DND-41 (cell line): Measurements from ENCODE around the gene CACNA1H.

ENCODE experiments used
- ATAC-seq: fragments of 200-7000 bp; cut with Tn5 transposase; 3 replicates; pipeline ENCODE4 v1.9.1; 2021; ENCODE audit warnings: low read depth; ENCODE audit not compliant: insufficient read depth
- DNase-seq: peaks from one replicate; pipeline ENCODE4 v3.0.0-alpha.2; 2020
- H2AFZ ChIP-seq: 2 replicates; pipeline ENCODE4 v1.6.0; 2012; ENCODE audit warnings: low read depth, low read length
- H3K27ac ChIP-seq: 2 replicates; pipeline ENCODE4 v1.5.1; 2012; ENCODE audit warnings: low read length, inconsistent platforms
- H3K27me3 ChIP-seq: fragments of 200-600 bp; sonication (generic); 2 replicates; pipeline ENCODE4 v1.6.0; 2012; ENCODE audit warnings: low read length, mild to moderate bottlenecking, inconsistent platforms; ENCODE audit not compliant: insufficient read depth, poor library complexity
- H3K36me3 ChIP-seq: 2 replicates; pipeline ENCODE4 v1.5.1; 2012; ENCODE audit warnings: low read length, inconsistent platforms; ENCODE audit not compliant: insufficient read depth
- H3K4me1 ChIP-seq: 2 replicates; pipeline ENCODE4 v1.5.1; 2012; ENCODE audit warnings: mild to moderate bottlenecking, low read length; ENCODE audit not compliant: insufficient read depth
- H3K4me2 ChIP-seq: 2 replicates; pipeline ENCODE4 v1.6.0; 2012; ENCODE audit warnings: mild to moderate bottlenecking, moderate library complexity, low read length, inconsistent platforms; ENCODE audit not compliant: insufficient read depth
- H3K4me3 ChIP-seq, 2 experiments: fragments of 200-600 bp in 1 of 2; shearing (Covaris generic) in 1 of 2; 2 replicates each; pipeline ENCODE4 v1.5.1; 2012 to 2016; ENCODE audit warnings: inconsistent platforms in 2 of 2, low read length in 2 of 2, mild to moderate bottlenecking in 2 of 2, low read depth in 1 of 2, moderate library complexity in 1 of 2
- H3K79me2 ChIP-seq: 2 replicates; pipeline ENCODE4 v1.6.0; 2012; ENCODE audit warnings: low read length, inconsistent platforms; ENCODE audit not compliant: insufficient read depth
- H3K9ac ChIP-seq: 2 replicates; pipeline ENCODE4 v1.6.0; 2012; ENCODE audit warnings: low read depth, mild to moderate bottlenecking, inconsistent platforms, low read length, moderate library complexity
- H3K9me3 ChIP-seq: 2 replicates; pipeline ENCODE4 v1.5.1; 2012; ENCODE audit warnings: low read length, moderate library complexity, mild to moderate bottlenecking, inconsistent platforms; ENCODE audit not compliant: insufficient read depth, severe bottlenecking
- H4K20me1 ChIP-seq: 2 replicates; pipeline ENCODE4 v1.6.0; 2012; ENCODE audit warnings: low read length; ENCODE audit not compliant: insufficient read depth
- EZH2 ChIP-seq: IDR thresholded peaks from 3 replicates; pipeline ENCODE4 v1.6.1; 2012; ENCODE audit warnings: borderline replicate concordance, low read depth, mild to moderate bottlenecking, moderate library complexity, low read length, inconsistent platforms; ENCODE audit not compliant: severe bottlenecking
- TF ChIP-seq, protein P1 (sequence below): IDR thresholded peaks from 2 replicates; pipeline ENCODE4 v1.5.1; 2012; ENCODE audit warnings: borderline replicate concordance, low read length, moderate library complexity, mild to moderate bottlenecking; ENCODE audit not compliant: poor library complexity, severe bottlenecking; ENCODE audit errors: extremely low read depth

The CACNA1H gene

DNA sequence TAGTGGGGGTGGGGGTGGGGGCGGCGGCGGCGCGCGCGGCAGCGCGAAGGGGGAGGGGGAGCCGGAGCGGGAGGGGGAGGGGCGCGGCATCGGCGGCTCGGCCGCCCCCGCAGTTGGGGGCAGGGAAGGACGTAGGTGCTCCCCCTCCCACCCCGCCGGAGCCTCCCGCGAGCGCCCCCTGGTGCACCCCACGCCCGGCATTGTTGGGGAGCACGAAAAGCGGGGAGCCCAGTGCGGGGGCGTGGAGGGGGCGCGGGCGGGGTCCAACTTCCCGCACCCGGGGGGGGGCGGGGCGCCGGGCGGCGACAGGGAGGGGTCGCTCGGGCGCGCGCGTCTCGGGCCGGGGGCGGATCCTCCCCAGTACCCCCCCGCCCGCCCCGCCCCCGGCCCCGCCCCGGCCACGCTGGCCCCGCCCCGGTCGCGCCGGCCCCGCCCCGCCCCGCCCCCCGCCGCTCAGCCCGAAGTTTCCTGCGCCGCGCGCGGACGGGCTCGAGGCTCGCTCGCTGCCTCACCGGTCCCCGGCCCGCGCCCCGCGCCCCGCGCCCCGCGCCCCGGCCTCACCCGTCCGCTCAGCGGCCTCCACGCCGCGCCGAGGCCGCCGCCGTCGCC is at the start of gene CACNA1H:
CACNA1H (plus strand) TSS at position 456 of the 609 bp plus-strand sequence. CDS start 632 bp downstream, outside the sequence.
- H3K79me2 ChIP-seq = no peaks in the 10 kb centered on the region
- no peak within 1 kb of the TSS for H3K27ac ChIP-seq
- DNase-seq (no peak), ATAC-seq (no peak)
- no peaks in the 10 kb centered on the region for H3K9me3 ChIP-seq
- H3K4me1 ChIP-seq = no peaks in the 10 kb centered on the region
- H3K4me3 ChIP-seq = no peak within 1 kb of the TSS
- H3K36me3 ChIP-seq = no peaks in the 10 kb centered on the region
- no peak within 1 kb of the TSS for H3K9ac ChIP-seq
- H3K4me2 ChIP-seq = no peak within 1 kb of the TSS
- H3K27me3 ChIP-seq = no peaks in the 10 kb centered on the region
- TF ChIP-seq, protein P1, sequence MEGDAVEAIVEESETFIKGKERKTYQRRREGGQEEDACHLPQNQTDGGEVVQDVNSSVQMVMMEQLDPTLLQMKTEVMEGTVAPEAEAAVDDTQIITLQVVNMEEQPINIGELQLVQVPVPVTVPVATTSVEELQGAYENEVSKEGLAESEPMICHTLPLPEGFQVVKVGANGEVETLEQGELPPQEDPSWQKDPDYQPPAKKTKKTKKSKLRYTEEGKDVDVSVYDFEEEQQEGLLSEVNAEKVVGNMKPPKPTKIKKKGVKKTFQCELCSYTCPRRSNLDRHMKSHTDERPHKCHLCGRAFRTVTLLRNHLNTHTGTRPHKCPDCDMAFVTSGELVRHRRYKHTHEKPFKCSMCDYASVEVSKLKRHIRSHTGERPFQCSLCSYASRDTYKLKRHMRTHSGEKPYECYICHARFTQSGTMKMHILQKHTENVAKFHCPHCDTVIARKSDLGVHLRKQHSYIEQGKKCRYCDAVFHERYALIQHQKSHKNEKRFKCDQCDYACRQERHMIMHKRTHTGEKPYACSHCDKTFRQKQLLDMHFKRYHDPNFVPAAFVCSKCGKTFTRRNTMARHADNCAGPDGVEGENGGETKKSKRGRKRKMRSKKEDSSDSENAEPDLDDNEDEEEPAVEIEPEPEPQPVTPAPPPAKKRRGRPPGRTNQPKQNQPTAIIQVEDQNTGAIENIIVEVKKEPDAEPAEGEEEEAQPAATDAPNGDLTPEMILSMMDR = no peak
- TF ChIP-seq EZH2 = no peak
- H2AFZ ChIP-seq = no peak within 1 kb of the TSS
- H4K20me1 ChIP-seq = no peaks in the 10 kb centered on the region; the same call in 1 of the 2 replicates

DNA sequence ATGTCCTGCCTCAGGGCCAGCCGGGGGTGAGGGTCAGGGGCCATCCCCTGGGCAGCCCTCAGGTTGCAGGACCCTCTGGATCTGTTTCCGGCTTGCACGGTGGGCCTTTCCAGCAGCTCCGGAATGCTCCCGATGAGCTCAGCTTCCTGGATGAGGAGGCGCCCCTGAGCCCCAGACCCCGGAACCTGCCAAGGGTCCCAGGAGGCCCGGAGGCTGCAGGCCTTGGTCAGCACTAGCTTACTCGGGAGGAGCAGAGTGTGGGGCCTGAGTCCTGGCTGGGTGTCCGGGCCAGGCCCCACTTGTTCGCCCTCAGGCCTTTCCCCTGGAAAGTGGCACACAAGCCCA is 49.3 kb upstream of the CACNA1H start:
- no peaks in the 10 kb centered on the region for H3K27me3 ChIP-seq
- no peak for DNase-seq
- H3K4me1 ChIP-seq = peaks cover 3% of the 10 kb centered on the region
- no peak overlapping the region for H3K4me3 ChIP-seq
- no peak overlapping the region for H2AFZ ChIP-seq
- no peak overlapping the region for H3K9ac ChIP-seq
- no peak overlapping the region for H3K4me2 ChIP-seq
- H3K9me3 ChIP-seq = no peaks in the 10 kb centered on the region
- TF ChIP-seq, protein P1 = no peak
- TF ChIP-seq EZH2 = no peak
- ATAC-seq = no peak
- H3K36me3 ChIP-seq = no peaks in the 10 kb centered on the region
- H3K79me2 ChIP-seq = no peaks in the 10 kb centered on the region
- H4K20me1 ChIP-seq = peaks cover 2% of the 10 kb centered on the region
- no peak overlapping the region for H3K27ac ChIP-seq

DNA sequence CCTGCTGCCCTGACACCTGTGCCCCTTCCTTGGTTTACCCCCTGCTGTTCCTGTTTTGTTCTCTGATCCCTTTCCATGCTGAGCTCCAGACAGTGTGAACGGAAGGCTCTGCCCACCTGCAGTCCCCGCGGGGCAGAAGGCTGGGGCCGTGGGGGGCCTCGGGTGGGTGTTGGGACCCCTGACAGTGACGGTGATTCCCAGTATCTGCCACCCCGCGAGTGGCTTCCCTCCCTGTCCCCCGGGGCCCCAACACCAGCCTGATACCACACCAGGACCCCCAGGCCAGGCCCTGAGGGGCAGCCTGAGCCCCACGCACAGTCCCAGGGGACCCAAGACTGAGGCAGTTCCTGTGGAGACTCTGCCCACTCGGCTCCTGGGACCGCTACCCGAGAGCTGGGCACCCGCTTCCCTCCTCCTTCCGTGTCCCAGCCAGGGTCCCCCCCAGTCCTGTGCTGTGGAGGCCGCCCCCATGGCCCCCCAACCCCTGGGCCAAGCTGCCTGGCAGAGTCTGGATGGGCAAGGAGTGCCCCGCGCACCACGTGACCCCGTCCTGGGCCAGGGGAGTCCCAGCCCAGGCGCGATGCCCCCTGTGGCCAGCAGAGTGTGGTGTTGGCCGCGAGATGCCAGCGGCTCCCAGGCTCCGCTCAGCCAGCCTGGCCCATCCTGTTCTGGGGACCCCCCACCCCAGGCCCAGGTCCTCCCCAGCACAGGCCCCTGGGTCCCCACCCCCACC is 46.9 kb upstream of the CACNA1H start:
- DNase-seq = peak; percentile 40
- ATAC-seq = peak; percentile 49; the same call in 2 of the 3 replicates
- no peak overlapping the region for H3K4me3 ChIP-seq
- peaks cover 2% of the 10 kb centered on the region for H4K20me1 ChIP-seq
- no peaks in the 10 kb centered on the region for H3K9me3 ChIP-seq
- H3K4me1 ChIP-seq = peaks cover 3% of the 10 kb centered on the region
- H3K4me2 ChIP-seq = no peak overlapping the region
- no peak overlapping the region for H2AFZ ChIP-seq
- no peaks in the 10 kb centered on the region for H3K27me3 ChIP-seq
- H3K79me2 ChIP-seq = no peaks in the 10 kb centered on the region
- H3K36me3 ChIP-seq = no peaks in the 10 kb centered on the region
- no peak overlapping the region for H3K27ac ChIP-seq
- no peak for TF ChIP-seq EZH2
- TF ChIP-seq, protein P1 = peak; percentile 79
- H3K9ac ChIP-seq = no peak overlapping the region
